GM10248 (cell line): ENCODE data around the gene LLGL2.
"Not testable (repeated sequence)": the region's sequence is repeated elsewhere in the genome, so short reads cannot be mapped to it uniquely, and the experiment has no call there.

ENCODE experiments used
- CTCF ChIA-PET: fragments of 300-600 bp; sonication (Branson Sonifier 250); formaldehyde crosslinking; extraction: SDS; loops from one replicate; lab custom pipeline; 2021; ENCODE audit warnings: antibody characterized with exemption; lab: Yijun Ruan, JAX
- POLR2A ChIA-PET: fragments of 350-650 bp; sonication (Branson Sonifier 250); formaldehyde crosslinking; extraction: SDS; loops from one replicate; lab custom pipeline; 2020; ENCODE audit warnings: antibody characterized with exemption; lab: Yijun Ruan, JAX
- DNase-seq: peaks from one replicate; pipeline ENCODE4 v3.0.0; 2012; ENCODE audit errors: extremely low spot score
- TF ChIP-seq, protein P1 (sequence below): IDR thresholded peaks from 2 replicates; pipeline ENCODE4 v1.5.1; 2012; ENCODE audit warnings: mild to moderate bottlenecking, low read depth; ENCODE audit errors: extremely low read depth, missing control alignments, control extremely low read depth

LLGL2 gene

DNA sequence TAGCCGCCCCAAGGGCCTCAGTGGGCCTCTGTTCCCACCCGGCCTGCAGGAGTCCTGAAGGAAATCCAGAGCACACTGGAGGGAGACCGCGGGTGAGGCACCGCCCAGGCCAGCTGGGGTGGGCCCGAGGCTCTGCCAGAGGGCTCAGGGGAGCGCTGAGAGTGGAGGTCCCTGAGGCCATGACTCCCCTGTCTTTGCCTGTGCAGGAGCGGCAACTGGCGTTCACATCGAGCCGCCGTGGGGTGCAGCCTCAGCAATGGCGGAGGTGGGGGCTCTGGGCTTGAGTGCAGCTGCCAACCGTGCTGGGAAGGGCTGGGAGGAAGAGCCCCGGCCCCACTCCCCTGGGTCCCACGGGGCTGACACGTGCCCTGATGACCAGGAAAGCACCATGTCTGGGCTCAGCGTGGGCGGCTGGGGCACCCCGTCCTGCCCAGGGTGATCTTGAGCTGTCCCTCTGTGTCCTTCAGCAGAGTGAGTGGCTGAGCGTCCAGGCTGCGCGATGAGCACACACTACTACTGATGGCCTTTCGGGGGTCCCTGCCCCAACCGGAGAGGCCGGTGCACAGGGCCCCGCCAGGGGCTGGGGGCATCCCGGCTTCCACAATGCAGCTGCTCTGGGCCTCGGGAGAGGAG lies 49.0 kb downstream of the LLGL2 start:
- ChIA-PET POLR2A (no interaction called here), CTCF (no interaction called here)
- TF ChIP-seq, protein P1, sequence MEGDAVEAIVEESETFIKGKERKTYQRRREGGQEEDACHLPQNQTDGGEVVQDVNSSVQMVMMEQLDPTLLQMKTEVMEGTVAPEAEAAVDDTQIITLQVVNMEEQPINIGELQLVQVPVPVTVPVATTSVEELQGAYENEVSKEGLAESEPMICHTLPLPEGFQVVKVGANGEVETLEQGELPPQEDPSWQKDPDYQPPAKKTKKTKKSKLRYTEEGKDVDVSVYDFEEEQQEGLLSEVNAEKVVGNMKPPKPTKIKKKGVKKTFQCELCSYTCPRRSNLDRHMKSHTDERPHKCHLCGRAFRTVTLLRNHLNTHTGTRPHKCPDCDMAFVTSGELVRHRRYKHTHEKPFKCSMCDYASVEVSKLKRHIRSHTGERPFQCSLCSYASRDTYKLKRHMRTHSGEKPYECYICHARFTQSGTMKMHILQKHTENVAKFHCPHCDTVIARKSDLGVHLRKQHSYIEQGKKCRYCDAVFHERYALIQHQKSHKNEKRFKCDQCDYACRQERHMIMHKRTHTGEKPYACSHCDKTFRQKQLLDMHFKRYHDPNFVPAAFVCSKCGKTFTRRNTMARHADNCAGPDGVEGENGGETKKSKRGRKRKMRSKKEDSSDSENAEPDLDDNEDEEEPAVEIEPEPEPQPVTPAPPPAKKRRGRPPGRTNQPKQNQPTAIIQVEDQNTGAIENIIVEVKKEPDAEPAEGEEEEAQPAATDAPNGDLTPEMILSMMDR = no peak
- no peak for DNase-seq

DNA sequence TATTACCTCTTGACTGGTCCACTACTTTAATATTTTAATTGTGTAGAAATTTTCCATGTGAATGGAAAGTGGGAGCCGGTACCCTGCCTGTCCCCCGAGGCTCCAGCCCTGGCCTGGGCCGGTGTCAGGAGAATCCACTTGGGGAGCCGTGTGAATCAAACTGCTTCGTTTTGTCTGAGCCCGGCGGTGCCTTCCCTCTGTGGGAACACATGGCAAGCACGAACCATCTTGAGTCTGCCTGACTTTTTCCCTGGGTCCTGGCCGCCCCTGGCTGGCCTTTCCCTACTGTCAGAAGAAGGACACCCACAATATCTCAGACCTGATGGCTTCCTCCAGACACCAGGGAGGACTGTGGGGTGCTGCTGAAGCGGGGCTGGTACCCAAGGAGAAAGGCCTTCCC lies 49.7 kb downstream of the LLGL2 start:
- ChIA-PET POLR2A (no interaction called here), CTCF (no interaction called here)
- TF ChIP-seq, protein P1 = no peak
- DNase-seq = no peak

DNA sequence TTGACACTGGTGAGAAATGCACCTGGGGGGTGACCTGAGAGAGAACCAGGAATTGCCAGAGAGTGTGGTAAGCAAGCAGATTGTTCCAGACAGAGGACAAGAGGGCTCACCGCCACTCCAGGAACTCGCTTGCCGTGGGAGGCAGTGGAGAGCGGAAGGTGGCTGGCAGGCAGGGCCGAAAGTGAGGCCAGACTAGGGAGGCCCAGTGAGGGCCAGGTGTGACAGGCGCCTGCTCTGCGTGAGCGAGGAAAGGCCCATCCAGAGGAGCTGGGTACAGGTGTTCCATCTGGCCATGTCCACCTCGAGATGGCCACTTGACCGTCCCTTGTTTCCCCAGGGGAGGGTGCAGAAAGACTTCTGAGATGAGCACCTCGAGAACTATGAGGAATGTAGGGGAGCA lies 50.2 kb downstream of the LLGL2 start:
- TF ChIP-seq, protein P1 = no peak
- POLR2A ChIA-PET = no interaction called here
- no peak for DNase-seq
- CTCF ChIA-PET = no interaction called here

DNA sequence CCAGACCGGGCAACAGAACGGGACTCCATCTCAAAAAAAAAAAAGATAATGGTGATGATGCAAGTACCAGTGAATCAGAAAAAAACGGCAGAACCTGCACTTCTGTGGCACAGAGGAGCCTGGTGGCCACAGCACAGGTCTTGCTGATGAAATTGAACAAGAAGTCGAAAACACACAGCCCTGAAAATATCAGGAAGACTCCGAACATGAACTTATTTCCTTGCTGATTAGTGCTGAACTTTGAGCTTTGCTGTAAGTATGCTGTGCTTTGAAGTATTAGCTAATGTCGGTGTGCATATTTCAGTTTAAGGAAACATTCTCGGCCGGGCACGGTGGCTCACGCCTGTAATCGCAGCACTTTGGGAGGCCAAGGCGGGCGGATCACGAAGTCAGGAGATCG lies 51.2 kb downstream of the LLGL2 start:
- TF ChIP-seq, protein P1 = no peak
- no peak for DNase-seq
- ChIA-PET CTCF (no interaction called here), POLR2A (interaction anchor here (0.7 kb wide), 1 partner anchor 18 kb away, joined by 8 read pairs; no protein-coding TSS in a partner anchor)

DNA sequence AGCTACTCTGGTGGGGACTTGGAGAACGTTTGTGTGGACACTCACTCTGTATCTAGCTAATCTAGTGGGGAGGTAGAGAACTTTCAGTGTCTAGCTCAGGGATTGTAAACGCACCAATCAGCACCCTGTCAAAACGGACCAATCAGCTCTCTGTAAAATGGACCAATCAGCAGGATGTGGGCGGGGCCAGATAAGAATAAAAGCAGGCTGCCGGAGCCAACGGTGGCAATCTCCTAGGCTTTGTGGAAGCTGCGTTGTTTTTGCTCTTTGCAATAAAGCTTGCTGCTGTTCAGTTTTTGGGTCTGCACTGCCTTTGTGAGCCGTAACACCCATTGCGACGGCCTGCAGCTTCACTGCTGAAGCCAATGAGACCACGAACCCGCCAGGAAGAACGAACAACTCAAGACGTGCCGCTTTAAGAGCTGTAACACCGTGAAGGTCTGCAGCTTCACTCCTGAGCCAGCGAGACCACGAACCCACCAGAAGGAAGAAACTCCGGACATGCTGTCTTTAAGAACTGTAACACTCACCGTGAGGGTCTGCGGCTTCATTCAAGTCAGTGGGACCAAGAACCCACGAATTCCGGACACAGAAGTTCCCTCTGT lies 55.7 kb downstream of the LLGL2 start:
- CTCF ChIA-PET = interaction anchor here (0.9 to 2.9 kb wide), 7 partner anchors 9 to 172 kb away, joined by 3 to 18 read pairs (median 6); no protein-coding TSS in a partner anchor
- DNase-seq, POLR2A ChIA-PET: not testable (repeated sequence)

DNA sequence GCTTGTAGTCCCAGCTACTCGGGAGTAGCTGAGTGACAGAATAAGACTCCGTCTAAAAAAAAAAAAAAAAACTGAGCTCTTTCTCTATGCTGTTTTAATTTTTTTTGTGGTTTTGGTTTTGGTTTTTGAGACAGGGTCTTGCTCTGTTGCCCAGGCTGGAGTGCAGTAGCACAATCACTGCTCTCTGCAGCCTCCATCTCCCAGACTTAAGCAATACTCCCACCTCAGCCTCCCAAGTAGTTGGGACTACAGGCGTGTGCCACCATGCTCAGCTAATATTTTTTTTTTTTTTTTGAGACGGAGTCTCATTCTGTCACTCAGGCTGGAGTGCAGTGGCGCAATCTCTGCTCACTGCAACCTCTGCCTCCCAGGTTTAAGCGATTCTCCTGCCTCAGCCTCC lies 57.7 kb downstream of the LLGL2 start:
- CTCF ChIA-PET = interaction anchor here (1.4 to 3.4 kb wide), 5 partner anchors 18 to 171 kb away, joined by 3 to 14 read pairs (median 7); partner anchors contain the start of gene SMIM5
- POLR2A ChIA-PET, DNase-seq: not testable (repeated sequence)

DNA sequence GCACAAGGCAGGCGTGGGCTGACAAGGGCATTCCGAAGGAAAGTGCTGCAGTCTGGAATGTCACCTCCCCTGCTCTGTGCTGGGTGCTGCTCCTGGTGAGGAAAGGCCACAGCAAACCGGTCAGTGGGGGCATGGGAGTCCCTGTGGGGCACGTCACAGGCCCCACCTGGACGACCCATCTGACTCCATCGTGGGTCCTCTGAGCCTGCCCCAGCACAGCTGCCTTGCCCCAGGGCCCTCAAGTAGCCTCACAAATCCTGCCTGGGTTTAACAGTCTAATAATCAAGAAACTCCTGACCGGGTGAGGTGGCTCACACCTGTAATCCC lies 59.3 kb downstream of the LLGL2 start:
- POLR2A ChIA-PET = no interaction called here
- CTCF ChIA-PET = interaction anchor here (3.4 kb wide), 1 partner anchor 17 kb away, joined by 14 read pairs; no protein-coding TSS in a partner anchor
- TF ChIP-seq, protein P1 = no peak
- no peak for DNase-seq
